SK-N-SH (cell line): Measurements from ENCODE around the gene IFIT1.

ENCODE experiments used
- ELF1 ChIP-seq: IDR thresholded peaks from 2 replicates; pipeline ENCODE4 v1.4.0; 2012
- TF ChIP-seq, protein P1 (sequence below): fragments of 200-600 bp; sonication (generic); IDR thresholded peaks from 2 replicates; pipeline ENCODE4 v1.6.1; 2017; ENCODE audit warnings: antibody characterized with exemption, mild to moderate bottlenecking, moderate library complexity

DNA sequence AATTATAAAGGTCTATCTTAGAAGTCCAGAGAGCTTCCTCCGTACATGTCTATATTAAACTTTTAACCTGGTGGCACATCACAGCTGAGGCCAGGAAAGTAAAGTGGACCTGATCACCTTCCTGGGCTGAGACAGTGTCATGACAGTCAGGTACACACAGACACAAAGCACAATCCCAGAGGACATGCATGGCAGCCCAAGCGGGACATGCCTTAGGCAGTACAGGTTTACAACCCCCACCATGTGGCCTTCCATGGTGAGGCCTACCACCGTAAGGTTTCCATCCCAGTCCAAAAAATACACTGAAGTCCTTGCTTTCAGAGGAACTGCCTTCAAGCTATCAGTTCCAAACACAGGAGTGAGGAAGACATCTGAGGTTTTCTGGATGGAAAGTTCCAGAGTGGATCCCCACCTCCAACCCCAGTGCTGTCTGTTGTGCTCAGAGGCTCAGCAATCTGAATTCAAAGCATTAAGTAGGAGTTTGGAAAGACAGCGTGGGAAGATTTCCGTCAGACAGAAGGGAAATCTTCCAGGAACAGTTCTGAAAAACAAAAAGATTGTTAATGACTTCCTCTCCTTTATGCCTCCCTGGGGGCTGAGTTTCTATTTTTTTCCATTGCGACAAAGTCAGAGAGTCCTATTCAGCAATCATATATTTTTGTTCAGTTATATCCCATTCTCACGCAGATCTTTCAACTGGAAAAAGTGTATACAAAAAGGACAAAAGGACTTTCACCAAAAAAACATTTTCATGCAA is 44.5 kb upstream of the IFIT1 start:
- TF ChIP-seq, protein P1, sequence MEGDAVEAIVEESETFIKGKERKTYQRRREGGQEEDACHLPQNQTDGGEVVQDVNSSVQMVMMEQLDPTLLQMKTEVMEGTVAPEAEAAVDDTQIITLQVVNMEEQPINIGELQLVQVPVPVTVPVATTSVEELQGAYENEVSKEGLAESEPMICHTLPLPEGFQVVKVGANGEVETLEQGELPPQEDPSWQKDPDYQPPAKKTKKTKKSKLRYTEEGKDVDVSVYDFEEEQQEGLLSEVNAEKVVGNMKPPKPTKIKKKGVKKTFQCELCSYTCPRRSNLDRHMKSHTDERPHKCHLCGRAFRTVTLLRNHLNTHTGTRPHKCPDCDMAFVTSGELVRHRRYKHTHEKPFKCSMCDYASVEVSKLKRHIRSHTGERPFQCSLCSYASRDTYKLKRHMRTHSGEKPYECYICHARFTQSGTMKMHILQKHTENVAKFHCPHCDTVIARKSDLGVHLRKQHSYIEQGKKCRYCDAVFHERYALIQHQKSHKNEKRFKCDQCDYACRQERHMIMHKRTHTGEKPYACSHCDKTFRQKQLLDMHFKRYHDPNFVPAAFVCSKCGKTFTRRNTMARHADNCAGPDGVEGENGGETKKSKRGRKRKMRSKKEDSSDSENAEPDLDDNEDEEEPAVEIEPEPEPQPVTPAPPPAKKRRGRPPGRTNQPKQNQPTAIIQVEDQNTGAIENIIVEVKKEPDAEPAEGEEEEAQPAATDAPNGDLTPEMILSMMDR, result no peak
- TF ChIP-seq ELF1, result no peak
